AG08396 (cell line): ENCODE results near the gene NAV3.
A peak's percentile ranks its signal among the peaks of the same experiment; 100 is the strongest.

Experiments
- DNase-seq: peaks from one replicate; pipeline ENCODE4 v3.0.0; 2012; ENCODE audit warnings: low spot score, mixed read lengths

The NAV3 gene

DNA sequence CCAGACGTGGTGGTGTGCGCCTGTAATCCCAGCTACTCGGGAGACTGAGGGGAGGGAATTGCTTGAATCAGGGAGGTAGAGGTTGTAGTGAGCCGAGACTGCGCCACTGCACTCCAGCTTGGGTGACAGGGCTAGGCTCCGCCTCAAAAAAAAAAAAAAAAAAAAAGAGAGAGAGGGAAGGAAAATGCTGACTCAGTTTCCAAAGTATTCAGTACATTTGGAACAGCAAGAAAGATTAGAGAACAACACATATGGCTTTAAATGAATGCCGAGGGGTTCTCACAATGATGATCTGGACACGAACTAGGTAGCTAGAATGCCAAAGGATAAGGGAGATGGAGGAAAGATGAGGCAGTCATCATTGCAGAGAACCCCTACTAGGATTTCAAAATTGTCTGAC, 97.4 kb downstream of the NAV3 start:
- no peak for DNase-seq

DNA sequence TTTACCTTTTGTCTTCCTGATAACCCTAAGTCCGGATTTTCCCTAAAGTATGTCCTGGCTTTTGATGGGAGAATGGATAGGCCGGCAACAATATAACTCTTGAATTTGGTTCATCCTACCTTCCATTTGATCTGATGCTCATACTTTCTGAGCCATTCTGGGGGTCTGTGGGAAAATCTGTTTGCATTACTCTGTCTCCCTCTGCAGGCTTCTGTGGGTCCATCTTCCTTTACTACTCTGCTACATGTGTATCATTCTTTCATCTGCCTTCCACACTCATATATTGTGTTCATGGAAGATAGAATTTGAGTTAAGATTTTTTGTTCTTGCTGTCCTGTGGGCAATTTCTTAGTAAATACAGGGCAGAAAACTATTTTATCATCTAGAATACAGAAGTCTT, 101.5 kb downstream of the NAV3 start:
- no peak for DNase-seq

DNA sequence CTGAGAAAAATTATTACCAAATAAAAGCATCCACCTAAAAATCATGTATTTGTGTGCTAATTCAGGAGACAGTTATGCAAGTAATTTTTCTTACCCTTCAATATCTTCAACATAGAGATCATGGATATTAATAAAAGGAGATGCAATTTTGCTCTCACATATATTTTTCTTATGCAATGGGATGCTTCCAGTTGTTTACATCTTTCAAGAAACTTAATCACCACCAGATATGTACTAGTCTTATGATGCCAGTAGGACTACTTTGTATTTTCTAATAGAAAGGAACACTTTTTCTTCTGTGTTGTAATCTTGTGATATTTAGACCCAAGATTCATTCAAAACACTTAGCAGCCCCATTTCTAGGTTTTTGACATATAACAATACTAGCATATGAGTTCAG, 107.6 kb downstream of the NAV3 start:
- no peak for DNase-seq

DNA sequence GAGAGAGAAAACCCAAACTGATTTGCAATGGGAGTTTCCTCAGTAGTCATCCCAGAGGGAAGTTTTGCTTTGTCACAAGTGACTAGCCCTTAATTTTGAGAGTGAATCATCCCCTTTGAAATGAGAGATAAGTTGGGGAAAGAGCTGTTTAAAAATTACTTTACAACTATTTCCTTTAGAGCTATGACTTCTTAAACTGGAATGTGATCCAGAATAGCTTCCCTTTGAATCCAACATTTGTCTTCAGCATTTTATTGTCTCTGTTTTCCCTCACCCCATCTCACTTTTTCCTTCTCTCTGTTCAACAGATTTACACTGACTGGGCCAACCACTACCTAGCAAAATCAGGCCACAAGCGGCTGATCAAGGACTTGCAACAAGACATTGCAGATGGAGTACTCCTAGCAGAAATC, 109.3 kb downstream of the NAV3 start:
- DNase-seq = peak; percentile 44

DNA sequence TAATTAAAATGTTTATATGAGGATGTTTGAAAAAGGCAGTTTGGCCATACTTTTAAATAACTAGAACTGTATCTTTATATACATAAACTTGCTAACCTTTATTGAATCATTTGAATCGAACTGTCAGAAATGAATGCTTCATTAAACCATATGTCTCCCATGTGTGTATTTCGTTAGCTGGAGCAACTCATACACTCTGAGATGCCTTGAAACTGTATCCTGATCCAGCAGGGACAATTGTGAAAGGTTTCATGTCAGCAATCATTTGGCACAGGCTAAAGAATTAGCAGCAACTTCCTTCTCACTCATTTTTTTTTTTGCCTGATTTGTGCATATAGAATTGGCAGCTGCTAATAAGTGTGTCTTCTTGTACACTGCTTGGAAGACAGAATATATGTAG, 109.9 kb downstream of the NAV3 start:
- DNase-seq = peak; percentile 12

GRCh38 chr12:77941401-77941800, 110.7 kb downstream of the NAV3 start:
- DNase-seq = no peak

- peak; percentile 11 for DNase-seq
Observed at GRCh38 chr12:77943466-77943865, 112.8 kb downstream of the NAV3 start.

DNA sequence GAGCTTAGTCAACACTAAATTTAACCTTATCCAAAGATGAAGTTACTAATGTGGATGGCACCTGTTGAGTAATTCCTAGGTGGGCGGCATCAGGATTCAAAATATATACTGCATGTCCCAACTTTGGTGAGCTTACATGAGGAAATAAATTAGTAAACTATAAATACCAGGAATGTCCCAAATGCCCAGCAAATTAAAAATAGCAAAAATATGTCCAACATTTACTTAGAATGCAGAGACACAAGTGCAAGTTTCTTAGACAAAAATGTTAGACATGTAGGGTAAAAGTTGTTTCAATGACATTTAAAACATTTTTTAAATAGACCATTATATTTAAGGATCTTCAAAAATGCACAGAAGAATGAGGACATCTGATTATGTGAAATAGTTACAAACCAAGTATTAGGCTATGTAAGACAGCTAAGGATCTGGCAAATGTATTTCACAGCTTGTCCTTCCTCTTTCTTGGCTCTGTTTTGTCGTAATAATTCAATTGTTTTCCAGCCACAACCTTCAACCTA, 115.9 kb downstream of the NAV3 start:
- DNase-seq = no peak

DNA sequence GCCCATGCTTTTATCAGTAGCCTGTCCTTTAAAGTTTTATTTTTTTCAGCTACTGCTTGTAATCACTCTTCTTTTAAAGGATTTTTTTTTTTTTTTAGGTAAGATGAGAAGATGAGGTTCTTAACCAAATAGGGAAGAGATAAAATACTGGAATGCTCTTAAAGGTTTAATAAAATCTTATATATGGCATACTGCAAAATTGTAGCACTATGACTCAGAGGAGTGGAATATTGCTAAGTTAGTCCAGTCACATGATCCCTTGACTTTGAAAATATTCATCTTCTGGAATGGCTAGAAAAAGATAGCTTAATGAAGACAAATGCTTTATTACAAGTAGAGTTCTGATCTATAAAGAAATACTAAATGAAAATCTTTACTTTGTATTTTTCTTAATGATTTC, 116.6 kb downstream of the NAV3 start:
- peak; percentile 14 for DNase-seq

- no peak for DNase-seq
Observed at GRCh38 chr12:77947746-77948145, 117.1 kb downstream of the NAV3 start.

DNA sequence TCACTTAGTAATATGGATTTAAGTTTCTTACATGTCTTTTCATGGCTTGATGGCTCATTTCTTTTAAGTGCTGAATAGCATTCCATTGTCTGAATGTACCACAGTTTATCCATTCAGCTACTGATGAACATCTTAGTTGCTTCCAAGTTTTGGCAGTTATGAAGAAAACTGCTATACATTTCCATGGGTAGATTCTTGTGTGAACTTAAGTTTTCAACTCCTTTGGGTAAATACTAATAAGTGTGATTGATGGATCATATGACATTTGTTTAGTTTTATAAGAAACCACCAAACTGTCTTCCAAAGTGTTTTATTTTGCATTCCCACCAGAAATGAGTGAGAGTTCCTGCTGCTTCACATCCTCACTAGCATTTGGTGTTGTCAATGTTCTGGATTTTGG, 119.2 kb downstream of the NAV3 start:
- DNase-seq = no peak

- DNase-seq = no peak
Observed at GRCh38 chr12:77953528-77954205, 123.0 kb downstream of the NAV3 start.

GRCh38 chr12:77954206-77954555, 123.5 kb downstream of the NAV3 start:
- DNase-seq = no peak

DNA sequence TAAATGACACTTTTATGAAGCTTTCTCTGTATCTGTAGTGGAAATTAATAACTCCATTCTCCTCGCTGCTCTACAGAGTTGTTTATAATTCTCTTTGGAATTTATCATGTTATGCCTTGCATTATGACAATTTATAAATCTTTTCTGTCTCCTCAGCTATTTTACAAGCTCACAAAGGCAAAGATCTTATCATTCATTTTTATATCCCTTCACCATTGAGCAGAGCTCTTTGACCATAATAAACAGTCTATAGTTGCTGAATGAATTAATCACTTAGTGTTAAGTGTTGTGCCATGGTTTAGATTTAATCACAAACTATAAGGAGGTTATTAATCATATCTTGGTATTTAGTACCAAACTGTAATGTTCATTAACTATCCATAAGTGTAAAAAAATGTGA, 126.4 kb downstream of the NAV3 start:
- DNase-seq = no peak

GRCh38 chr12:77963576-77964178, 133.0 kb downstream of the NAV3 start:
- DNase-seq = no peak

DNA sequence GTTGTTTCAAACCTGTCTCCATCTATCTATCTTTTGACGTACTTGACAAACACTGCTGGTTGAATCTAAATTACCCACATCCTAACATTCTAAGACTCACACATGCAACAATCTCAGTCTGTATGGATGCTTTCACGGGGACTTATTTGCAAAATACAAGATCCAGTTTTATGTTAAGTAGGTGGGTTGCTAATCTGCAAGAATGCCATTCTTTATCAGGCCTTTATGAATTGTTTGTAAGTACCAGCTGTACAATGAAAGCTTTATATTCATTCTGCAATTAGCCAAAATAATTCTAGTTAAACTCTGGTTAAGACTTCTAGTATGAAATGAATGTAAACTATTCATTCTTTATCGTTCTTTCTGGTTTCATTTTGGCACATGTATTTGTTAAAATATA, 135.1 kb downstream of the NAV3 start:
- DNase-seq = no peak

DNA sequence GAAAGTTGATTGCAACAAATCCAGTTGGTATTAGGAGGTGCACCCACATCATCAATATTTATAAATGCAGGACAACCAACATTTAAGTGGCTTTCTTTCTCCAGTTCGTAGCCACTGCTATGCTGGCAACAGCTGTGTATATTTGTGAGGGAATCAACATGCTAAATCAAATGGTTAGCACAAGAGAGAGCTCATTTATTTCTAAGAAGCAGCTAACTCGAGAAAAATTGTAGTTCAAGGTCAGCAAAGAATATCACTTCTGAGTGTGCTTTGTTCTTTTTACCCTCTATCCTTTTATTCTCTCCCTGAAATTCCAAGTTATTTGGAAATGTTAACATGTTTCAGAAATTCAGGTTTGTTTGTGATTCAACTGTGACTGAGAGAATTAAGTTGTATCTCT, 137.3 kb downstream of the NAV3 start:
- no peak for DNase-seq

DNA sequence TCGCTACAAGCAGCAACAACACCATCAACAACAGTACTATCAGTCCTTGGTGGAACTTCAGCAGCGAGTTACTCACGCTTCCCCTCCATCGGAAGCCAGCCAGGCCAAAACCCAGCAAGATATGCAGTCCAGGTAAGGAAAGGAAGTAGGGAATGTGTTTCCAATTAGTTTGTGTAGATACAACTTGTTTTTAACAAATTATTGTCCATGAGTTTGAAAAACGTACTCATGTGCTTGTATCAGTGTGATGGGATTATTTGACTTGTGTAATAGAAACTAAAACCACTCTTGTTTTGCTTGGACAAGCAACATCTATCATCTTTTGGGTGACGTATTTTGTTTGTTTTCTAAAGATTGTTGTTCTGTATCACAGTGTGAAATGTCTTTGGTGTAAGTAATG, 137.9 kb downstream of the NAV3 start:
- no peak for DNase-seq

DNA sequence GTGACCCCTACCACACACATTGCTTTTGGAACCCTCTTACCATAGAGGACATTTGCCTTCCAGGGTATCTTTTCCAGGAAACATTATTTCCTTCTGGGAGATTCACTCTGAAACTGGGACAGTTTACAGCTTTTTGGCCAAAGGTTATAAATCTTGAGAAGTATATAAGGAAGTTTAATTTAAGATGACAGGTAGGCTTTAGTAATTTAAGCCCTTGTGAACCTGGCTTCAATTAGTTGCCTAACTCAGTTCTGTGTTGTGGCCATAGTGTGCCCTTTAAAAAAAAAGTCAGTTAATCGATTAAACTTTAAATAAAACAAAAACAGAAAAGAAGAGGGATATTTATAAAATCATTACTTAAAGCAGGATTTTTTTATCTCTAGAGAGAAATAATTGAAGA, 142.9 kb downstream of the NAV3 start:
- DNase-seq = no peak

DNA sequence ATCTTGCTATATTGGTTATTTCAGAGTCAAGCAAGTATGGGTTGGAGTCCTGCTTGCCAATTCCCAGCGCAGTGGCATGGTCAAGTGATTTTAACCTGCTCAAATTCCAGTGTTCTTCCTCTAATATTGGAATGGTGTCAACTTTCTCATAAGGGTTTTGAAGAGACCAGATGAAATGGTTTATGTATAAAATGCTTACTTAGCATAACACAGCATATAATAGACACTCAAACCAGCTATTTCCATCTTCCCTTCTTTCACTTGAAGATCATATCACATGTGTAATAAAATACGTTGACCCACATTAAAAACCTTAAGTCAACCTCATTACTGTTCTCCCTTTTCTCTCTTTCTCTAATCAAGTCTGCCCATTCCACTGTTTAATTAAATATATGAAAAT, 144.0 kb downstream of the NAV3 start:
- DNase-seq = no peak

DNA sequence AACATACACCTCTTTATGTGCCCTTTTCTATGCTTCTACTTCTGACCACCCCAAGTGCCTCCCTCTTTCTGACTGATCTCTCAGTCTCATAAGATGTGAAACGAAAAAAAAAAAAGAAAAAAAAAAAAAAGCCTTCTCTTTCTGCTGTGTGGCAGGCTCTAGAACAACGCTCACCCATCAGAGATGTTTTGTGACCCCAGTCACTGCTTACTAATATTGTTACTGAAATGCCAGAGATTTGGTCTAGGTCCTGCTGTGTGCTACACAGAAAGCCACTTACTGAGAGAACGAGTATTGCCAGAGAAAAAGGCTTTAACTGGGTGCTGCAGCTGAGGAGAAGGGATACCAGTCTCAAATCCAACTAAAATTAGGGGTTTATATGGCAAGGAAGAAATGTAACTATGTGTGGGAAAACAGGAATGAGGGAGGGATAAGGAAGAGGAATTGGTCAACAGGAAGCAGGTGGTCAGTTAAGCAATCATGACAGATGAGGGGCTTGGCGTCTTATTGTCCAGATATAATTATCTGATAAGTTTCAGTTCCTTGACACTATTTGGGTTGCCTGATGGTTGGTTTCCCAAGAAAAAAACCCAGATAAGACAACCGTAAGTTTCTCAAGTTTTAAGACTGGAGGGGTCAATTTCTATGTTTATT, 149.0 kb downstream of the NAV3 start:
- no peak for DNase-seq

DNA sequence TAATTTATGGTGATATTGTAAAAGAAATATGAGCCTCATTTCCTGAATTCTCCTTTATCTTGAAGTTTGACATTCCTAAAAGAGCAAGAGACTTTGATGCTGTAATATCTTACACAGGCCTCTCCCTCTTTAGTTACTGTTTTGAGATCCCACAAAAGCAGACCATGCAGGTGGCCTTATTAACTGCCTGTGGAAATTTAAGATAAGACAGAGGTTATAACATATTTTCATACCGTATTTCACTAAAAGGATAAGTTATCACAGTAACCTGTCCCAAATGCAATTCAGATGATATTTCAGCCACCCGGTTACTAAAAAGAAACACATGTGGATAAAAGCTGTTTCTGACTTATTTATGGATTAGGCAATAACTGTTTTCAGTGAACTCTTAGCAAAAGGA, 150.1 kb downstream of the NAV3 start:
- no peak for DNase-seq

- DNase-seq = no peak
Observed at GRCh38 chr12:77983859-77984258, 153.2 kb downstream of the NAV3 start.

DNA sequence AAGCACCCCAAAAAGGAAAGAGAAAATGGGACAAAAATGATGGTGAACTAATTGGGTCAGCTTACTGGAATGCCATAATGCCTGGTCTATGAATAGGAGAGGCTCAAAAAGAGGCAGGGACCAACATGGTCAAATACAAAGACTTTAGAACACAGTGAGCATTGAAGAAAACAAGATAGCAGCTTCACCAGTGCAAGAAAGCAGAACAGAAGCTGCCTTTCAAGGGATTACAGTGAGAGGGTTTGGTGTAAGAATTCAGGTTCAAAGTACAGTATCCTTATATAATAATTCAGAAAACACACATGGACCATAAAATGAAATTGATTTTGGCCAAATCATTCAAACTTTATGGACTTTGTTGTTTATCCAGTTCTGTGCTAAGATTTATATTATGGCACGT, 162.1 kb downstream of the NAV3 start:
- DNase-seq = no peak
